Activated T-cell treated with anti-CD3 and anti-CD28 coated beads, Interleukin-2, amount 50 U/mL, for 4 hours (primary cell): ENCODE data around the gene ODAD3. TPM values are rescaled to one million over a fixed set of nuclear protein-coding genes. Genes with fewer than 3 reads are reported as not detected.
A peak's percentile ranks its signal among the peaks of the same experiment; 100 is the strongest.
"Not testable (repeated sequence)": the region's sequence is repeated elsewhere in the genome, so short reads cannot be mapped to it uniquely, and the experiment has no call there.

Experiments
- ATAC-seq, 2 donors: fragments of 200-7000 bp; cut with Tn5 transposase; one replicate each; pipeline ENCODE4 v1.10.0; 2021
- DNase-seq: peaks from one replicate; pipeline ENCODE4 v3.0.0-alpha.2; 2020
- H3K27me3 Mint-ChIP-seq: one replicate; pipeline ENCODE4 v1.8.0; 2021; ENCODE audit warnings: low read depth, mixed read lengths
- H3K36me3 Mint-ChIP-seq: one replicate; pipeline ENCODE4 v1.8.0; 2022; ENCODE audit warnings: mixed read lengths; ENCODE audit not compliant: insufficient read depth
- H3K4me1 Mint-ChIP-seq: one replicate; pipeline ENCODE4 v1.8.0; 2021; ENCODE audit warnings: low read depth, mixed read lengths
- H3K4me3 Mint-ChIP-seq: one replicate; pipeline ENCODE4 v1.8.0; 2021; ENCODE audit warnings: mild to moderate bottlenecking, moderate library complexity, mixed read lengths
- H3K9me3 Mint-ChIP-seq: one replicate; pipeline ENCODE4 v1.8.0; 2021; ENCODE audit warnings: mixed read lengths
- total RNA-seq, 3 donors: library from RNA; stranded (reverse); gene quantifications; one replicate each; pipeline ENCODE4 v1.2.1, GENCODE V29; 2021

Gene ODAD3
- total RNA-seq, 3 donors from 2014 or later: 0.11 TPM; not detected in 2

DNA sequence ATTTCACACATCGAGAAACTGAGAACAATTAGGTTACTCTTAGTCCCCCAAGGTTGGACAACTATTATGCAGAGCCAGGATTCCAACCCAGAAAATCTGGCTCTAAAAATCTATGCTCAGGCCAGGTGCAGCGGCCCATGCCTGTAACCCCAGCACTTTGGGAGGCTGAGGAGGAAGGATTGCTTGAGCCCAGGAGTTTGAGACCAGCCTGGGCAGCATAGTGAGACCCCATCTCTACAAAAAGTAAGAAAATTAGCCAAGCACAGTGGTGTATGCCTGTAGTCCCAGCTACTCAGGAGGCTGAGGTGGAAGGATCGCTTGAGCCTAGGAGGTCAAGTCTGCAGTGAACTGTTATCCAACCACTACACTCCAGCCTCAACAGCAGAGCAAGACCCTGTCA, 1.4 kb downstream of the ODAD3 start:
- not testable (repeated sequence) for H3K27me3 Mint-ChIP-seq, H3K9me3 Mint-ChIP-seq, DNase-seq, H3K36me3 Mint-ChIP-seq, ATAC-seq, H3K4me3 Mint-ChIP-seq
- peaks cover 20% of the 10 kb centered on the region for H3K4me1 Mint-ChIP-seq

DNA sequence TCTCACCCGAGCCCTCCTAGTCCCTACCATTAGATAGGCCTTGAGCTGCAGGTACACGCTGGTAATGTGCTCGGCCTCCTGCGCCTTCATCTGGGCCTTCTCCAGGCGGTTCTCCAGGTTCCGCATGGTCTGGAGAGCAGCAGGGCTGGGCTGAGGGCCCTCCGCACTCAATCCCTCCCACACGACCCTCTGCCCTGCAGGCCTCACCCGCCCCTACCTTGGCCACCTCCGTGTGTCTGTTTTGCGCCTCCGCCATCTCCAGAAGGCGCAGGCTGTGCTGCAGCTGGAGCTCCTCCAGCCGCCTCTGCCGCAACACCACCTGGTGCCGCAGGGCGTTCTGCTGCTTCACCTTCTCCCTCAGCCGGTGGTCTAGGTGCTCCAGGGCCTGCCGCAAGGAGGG, 8.3 kb downstream of the ODAD3 start:
- Mint-ChIP-seq H3K36me3 (no peaks in the 10 kb centered on the region), H3K27me3 (peaks cover 27% of the 10 kb centered on the region), H3K4me1 (peaks cover 19% of the 10 kb centered on the region), H3K9me3 (no peaks in the 10 kb centered on the region), H3K4me3 (no peak overlapping the region)
- ATAC-seq: no peak
- DNase-seq: no peak

DNA sequence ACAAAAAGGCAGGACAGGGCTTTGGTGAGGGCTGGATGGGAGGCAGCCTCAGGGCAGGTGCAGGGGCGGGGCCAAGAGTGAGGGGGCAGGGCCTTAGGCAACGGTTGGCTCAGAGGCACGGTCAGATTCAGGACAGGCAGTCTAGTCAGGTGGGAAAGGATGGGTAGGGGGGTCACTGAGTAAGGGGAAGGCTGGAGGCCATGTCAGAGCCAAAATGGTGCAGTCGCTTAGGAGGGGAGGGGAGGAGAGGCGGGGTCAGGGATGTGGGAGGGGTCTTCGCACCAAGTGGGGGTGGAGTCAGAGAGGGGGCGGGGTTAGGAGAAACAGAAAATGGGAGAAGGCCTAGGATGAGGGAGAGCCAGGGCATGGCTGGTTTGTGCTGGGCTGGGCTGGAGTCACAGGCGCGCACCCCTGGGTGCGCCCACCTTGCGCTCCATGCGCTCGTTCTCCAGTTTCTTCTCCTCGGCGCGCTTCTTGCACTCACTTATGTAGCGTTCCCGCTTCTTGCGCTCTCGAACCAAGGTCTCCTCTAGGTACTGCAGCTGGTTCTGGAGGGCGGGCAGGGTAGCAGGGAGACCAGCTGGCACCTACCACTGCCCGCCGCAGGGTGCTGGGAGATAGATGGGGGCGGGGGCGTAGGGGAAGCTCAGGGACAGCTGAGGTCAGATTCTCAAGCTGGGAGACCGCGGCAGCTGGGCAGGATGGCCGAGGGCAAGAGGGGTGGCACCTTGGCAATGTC, 9.0 kb downstream of the ODAD3 start:
- H3K27me3 Mint-ChIP-seq: peaks cover 34% of the 10 kb centered on the region
- DNase-seq (no peak), ATAC-seq (no peak)
- peaks cover 27% of the 10 kb centered on the region for H3K4me1 Mint-ChIP-seq
- H3K36me3 Mint-ChIP-seq: no peaks in the 10 kb centered on the region
- no peaks in the 10 kb centered on the region for H3K9me3 Mint-ChIP-seq
- no peak overlapping the region for H3K4me3 Mint-ChIP-seq

DNA sequence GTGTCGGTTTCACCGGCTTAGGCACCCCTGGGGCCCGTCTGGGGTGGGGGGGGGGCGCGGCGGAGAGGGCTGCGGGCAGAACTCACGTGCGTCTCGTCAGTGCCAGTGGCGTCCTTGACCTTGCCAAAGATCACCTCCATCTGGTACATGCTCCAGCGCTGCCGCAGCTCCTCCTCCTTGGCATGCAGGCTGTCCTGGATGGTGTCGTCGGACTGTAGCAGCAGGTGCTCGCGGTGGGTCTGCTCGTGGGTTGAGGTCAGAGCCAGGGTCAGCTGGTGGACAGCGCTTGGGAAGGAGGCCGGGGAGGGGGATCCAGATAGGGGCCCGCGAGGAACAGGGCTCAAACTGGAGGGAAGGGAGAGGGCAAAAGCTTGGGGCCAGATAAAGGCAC, 11.1 kb downstream of the ODAD3 start:
- peaks cover 49% of the 10 kb centered on the region for H3K27me3 Mint-ChIP-seq
- peaks cover 36% of the 10 kb centered on the region for H3K4me1 Mint-ChIP-seq
- no peaks in the 10 kb centered on the region for H3K9me3 Mint-ChIP-seq
- H3K36me3 Mint-ChIP-seq: no peaks in the 10 kb centered on the region
- no peak overlapping the region for H3K4me3 Mint-ChIP-seq
- no peak for DNase-seq
- ATAC-seq: no peak

DNA sequence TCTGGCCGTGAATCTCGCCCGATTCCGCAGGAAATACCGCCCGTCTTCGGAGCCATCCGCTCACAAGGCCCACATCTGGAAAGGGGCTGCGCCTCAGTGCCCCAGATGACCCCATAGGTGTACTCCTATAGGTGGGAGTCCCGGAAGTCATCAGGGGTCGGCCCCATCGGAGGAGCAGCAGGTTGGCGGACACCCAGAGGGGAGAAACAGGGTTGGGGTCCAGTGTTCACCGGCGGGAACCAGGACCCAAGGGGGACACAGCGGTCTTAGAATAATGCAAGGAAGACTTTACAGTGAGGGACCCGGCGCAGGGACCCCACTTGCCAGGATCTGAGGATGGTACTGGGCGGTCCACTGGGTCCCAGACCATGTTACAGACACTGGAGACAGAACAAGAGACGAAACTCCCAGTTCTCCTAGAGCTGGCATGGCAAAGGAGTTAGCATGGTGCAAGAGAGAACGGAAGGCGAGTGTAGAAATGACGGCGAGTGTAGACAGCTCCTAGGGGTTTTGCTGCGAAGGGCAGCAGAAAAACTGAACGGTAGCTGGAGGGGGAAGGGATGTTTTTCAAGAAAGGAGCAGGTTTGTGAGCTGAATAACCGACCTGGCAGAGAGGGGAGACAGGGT, 11.6 kb downstream of the ODAD3 start:
- peaks cover 54% of the 10 kb centered on the region for H3K27me3 Mint-ChIP-seq

DNA sequence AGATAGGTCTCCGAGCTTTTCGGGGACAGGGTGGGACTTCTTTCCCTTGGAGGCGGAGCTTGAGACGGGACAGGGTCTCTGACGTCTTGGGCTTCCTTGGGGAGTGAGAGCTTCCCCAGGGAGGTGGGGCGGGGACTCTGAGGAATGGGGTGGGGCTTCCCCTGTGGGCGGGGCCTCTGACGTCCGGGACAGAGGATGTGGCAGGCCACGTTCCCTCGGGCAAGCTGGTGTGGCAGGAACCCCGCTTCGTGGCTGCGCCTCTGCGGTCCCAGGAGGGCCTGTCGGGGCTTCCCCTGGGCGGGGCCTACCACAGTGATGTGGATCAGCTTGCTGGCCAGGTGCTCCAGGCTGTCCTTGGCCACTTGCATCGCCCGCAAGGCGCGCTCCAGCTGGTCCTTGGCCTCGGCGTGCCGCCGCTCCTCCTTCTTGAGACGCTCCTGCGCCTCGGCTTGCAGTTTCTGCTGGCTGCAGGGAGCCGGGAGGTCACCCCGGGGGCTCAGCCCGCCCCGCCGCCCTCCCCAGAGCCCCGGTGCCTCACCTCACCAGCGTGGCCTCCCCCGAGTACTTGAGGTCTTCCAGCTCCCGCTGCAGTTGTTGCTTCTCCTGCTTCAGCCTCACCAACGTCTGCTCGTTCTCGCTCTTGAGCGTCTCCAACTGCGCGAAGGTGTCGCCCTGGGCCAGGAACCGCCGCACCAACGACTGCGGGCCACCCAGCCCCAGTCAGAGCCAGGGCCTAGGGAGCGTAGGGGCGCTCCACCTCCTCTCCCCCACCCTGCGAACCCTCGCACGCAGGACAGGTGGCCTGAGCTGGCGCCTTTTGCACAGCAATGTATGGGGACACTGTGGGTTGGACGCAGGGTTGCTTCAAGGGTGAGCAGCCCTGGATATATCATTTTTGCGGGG, 12.5 kb downstream of the ODAD3 start:
- peaks cover 43% of the 10 kb centered on the region for H3K4me1 Mint-ChIP-seq
- no peaks in the 10 kb centered on the region for H3K36me3 Mint-ChIP-seq
- DNase-seq (peak; percentile 45), ATAC-seq (peak; percentile 61 to 67)
- H3K27me3 Mint-ChIP-seq: peaks cover 61% of the 10 kb centered on the region
- H3K9me3 Mint-ChIP-seq: no peaks in the 10 kb centered on the region
- peak overlapping the region; percentile 58 for H3K4me3 Mint-ChIP-seq

More for the DNA sequence above, 11.6 kb downstream of the ODAD3 start:
- Mint-ChIP-seq H3K36me3 (no peaks in the 10 kb centered on the region), H3K4me3 (peak overlapping the region; percentile 58), H3K4me1 (peaks cover 41% of the 10 kb centered on the region), H3K9me3 (no peaks in the 10 kb centered on the region)
- no peak for ATAC-seq
- DNase-seq: no peak

DNA sequence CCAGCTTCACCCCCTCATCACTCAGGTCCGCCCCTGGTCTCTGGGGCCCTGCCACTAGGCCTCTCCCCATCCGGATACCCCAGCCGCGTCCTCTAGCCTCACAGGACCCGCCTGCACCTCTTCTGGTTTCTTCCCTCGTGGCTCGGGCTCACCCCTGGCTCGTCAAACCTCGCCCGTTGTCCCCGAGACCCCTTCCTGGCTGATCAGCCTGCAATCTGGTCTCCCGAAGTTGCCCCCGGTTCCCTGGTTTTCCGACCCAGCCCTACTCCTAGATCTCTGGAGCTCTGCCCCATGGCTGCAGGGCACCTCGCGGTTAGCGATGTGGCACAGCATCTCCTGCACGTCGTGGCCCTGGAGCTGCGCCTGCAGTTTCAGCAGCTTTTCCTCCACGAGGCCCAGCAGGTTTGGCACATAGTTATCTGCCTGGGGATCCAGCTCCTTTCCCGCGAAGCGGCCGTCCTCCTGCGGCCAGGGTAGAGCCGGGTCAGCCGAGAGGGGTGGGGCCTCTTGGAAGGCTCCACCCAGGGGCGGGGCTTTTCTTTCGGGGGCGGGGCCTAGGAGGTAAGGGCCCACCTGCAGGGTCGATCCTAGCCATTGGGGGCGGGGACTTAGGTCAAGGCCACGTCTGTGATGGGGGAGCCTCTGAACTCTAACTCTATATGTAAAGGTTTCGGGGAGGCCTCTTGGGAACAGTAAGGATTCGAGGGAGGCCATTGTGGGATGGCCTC, 13.4 kb downstream of the ODAD3 start:
- DNase-seq (no peak), ATAC-seq (peak; percentile 49 to 62)
- peaks cover 61% of the 10 kb centered on the region for H3K27me3 Mint-ChIP-seq
- no peaks in the 10 kb centered on the region for H3K36me3 Mint-ChIP-seq
- H3K4me1 Mint-ChIP-seq: peaks cover 43% of the 10 kb centered on the region
- H3K4me3 Mint-ChIP-seq: peak overlapping the region; percentile 58
- no peaks in the 10 kb centered on the region for H3K9me3 Mint-ChIP-seq

DNA sequence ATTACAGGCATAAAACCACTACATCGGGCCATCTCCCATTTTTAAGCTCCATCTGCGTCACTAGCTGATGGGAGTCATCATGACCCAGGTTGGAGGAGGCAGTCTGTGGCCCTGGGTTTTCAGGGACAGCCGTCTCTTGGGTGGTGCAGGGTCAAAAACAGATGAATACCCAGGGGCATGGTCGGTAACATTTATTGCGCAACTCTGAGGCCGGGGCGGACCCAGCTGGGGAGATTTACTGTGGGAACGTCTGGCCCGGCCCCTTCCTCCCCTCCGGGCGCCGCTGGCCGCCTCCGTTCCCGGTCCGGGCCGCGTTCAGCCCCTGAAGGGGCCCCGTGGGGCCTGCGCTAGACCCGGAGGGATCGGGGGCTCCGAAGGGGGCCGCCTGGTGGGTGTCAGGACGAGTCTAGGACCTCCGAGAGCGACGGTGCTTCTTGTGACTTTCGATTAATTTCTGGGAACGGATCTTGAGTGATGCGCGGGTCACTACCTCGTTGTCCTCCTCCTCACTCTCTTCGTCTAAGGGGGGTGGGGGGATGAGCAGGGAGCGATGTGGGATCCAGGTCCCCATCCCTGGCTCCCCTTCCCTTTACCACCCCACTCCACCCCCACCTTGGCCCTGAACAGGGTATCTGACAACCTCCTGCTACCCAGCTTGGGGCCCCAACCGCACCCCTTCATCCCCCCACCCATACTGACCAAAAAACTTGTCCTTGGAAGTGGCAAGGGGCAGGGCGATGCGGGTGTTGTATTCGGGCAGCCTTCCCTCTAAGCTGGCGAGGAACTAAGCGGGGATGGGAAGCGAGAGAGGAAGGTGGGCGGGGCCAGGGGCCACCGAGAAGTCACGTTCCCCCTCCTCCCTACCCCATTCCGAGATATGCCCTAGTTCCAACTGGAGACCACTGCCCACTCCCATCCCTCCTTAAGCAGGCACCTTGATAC, 14.2 kb downstream of the ODAD3 start:
- no peak for DNase-seq
- Mint-ChIP-seq H3K36me3 (no peaks in the 10 kb centered on the region), H3K4me1 (peaks cover 43% of the 10 kb centered on the region)

DNA sequence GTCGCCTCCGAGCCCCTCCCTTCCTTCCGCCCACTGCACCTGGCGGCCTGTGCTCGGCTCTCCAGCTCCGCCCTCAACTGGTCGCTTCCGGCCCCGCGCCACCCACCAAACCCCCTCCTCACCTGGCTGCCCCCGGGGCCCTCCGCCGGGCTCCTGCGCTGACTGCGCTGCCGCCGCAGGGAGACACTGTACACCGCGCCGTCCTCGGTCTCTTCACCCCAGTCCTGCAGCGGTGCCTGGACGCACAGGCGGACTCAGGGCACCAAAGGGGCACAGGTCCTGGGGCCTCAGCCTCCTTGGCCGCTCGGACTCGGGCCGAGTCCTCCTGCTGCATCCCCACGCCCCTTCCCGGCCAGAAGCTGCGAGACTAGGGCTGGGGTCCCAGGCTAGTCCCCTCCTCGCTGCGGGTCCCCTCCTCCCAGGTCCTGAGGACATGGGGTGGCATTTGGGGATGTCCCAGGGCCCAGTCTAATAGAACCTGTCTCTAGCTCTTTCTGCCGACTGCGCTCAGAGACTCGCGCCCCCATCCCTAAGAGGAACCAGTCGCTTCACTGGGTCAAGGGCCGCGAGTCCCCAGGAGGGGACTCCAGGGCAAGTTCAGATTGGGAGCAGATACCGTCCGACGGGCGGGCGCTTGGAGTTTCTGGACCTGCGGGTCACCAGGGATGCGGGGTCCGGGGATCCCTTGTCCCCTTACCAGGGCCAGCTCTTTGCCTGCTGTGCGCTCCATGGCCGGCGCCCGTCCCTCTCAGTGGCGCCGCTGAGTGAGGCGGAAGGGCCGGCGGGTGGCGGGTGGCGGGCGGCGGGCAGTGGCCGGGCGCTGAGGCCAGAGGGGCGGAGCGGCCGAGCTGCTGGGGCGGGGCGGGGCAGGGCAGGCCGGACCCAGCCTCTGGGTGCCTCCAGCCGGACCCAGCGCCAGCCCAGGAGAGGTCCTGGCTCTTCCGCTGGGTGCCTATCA, 16.1 kb downstream of the ODAD3 start, which contains the start of gene RGL3:
RGL3 (minus strand) TSS at position 766 of the 958 bp plus-strand sequence; CDS start at position 730, 36 bp downstream.
- no peak for ATAC-seq
- Mint-ChIP-seq H3K4me3 (peak within 1 kb of the TSS; percentile 33), H3K27me3 (peaks cover 61% of the 10 kb centered on the region), H3K9me3 (no peaks in the 10 kb centered on the region), H3K4me1 (peaks cover 43% of the 10 kb centered on the region), H3K36me3 (no peaks in the 10 kb centered on the region)
- no peak for DNase-seq

More for the DNA sequence above, 14.2 kb downstream of the ODAD3 start:
- Mint-ChIP-seq H3K4me3 (peak overlapping the region; percentile 58), H3K9me3 (no peaks in the 10 kb centered on the region), H3K27me3 (peaks cover 64% of the 10 kb centered on the region)
- ATAC-seq: no peak

DNA sequence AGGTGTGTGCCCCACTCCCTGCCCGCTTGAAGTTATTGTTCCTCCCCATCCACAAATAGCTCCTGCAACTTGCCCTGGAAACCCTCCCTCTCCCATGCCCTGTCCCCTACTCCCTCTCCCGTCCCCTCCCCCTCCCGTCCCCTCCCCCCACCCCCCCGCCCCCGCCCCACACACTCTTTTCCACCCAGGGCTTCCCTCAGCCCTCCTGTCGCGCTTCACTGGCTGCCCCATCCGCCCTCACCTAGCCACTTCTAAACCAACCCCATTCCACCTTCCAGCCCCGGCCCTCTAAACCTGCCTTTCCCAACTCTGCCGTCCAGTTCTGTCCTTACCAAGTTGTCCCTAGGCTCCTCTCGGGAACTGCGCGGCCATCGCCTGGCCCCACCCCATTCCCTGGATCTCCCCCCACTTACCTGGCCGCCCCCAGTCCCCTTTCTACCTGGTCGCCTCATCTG, 16.8 kb downstream of the ODAD3 start:
- ATAC-seq: no peak
- Mint-ChIP-seq H3K36me3 (no peaks in the 10 kb centered on the region), H3K27me3 (peaks cover 53% of the 10 kb centered on the region), H3K9me3 (no peaks in the 10 kb centered on the region), H3K4me1 (peaks cover 36% of the 10 kb centered on the region), H3K4me3 (peak overlapping the region; percentile 33)
- no peak for DNase-seq

DNA sequence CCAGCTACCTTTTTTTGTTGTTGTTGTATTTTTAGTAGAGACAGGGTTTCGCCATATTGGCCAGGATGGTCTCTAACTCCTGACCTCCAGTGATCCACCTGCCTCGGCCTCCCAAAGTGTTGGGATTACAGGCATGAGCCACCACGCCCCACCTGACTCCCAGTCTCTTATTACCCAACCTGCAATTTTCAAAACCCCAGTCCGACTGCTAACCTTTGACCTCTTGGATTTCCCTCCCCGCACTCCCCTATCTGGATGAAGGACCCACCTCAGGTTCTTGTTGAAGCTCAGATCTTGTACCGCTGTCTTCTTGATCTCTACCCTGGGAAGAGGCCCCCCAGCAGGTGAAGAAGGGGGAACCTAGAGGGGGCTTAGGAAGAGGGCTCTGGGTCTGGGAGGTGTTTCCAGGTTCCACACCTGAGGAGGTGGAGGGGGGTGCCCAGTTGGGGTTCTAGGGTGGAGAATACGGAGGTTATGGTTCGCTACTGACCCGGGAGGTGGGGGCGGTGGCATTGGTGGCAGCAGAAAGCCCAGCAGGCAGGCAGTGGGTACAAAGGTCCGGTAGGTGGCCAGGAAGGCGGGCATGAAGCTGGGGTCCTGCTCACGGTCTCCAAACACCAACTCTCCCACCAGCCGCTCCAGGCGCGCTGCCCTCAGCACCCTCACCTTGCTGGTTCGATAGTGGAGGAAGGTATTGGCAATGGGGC, 18.4 kb downstream of the ODAD3 start:
- Mint-ChIP-seq H3K27me3 (peaks cover 43% of the 10 kb centered on the region), H3K4me1 (peaks cover 22% of the 10 kb centered on the region), H3K9me3 (no peaks in the 10 kb centered on the region), H3K4me3 (no peak overlapping the region), H3K36me3 (no peaks in the 10 kb centered on the region)
- ATAC-seq (no peak), DNase-seq (no peak)

DNA sequence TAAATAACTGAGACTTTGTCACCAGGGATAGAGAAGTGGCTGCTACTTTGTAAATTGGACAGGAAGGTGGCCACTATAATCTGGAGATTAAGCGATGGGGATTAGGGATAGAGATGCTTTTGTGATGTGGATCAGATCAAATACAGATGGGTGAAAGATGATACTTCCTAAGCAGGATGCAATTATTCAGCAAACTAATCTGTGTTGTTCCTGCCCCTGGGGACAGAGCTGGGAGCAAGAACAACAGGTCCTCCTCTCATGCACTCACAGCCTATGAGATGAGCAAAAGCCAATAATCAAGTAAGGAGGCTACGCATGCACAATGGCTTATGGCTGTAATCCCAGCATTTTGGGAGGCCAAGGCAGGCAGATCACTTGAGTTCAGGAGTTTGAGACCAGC, 20.4 kb downstream of the ODAD3 start:
- ATAC-seq (no peak), DNase-seq (no peak)
- H3K4me1 Mint-ChIP-seq: peaks cover 10% of the 10 kb centered on the region
- peaks cover 34% of the 10 kb centered on the region for H3K27me3 Mint-ChIP-seq
- no peaks in the 10 kb centered on the region for H3K36me3 Mint-ChIP-seq
- no peaks in the 10 kb centered on the region for H3K9me3 Mint-ChIP-seq
- H3K4me3 Mint-ChIP-seq: no peak overlapping the region
